SK-N-SH (cell line): Measurements from ENCODE around the gene NOX5. TPM values are rescaled to one million over a fixed set of nuclear protein-coding genes. Genes with fewer than 3 reads are reported as not detected.
A peak's percentile ranks its signal among the peaks of the same experiment; 100 is the strongest.

Experiments
- CTCF ChIA-PET: fragments of 300-600, 350-600 bp; formaldehyde crosslinking; extraction: SDS; loops from one replicate; lab custom pipeline; 2021; lab: Yijun Ruan, JAX
- POLR2A ChIA-PET: fragments of 350-600 bp; sonication (Branson Sonifier 250); formaldehyde crosslinking; extraction: SDS; loops from one replicate; lab custom pipeline; 2020; ENCODE audit warnings: antibody characterized with exemption, inconsistent platforms; lab: Yijun Ruan, JAX
- DNase-seq: peaks from one replicate; pipeline ENCODE4 v3.0.0; 2012
- H2AFZ ChIP-seq: fragments of 200-600 bp; sonication (generic); 2 replicates; pipeline ENCODE4 v1.8.1; 2016; ENCODE audit warnings: antibody characterized with exemption, mild to moderate bottlenecking, low read depth
- H3F3A ChIP-seq: fragments of 200-600 bp; sonication (generic); replicated peaks from 2 replicates; pipeline ENCODE3; 2016; ENCODE audit warnings: antibody characterized with exemption, mild to moderate bottlenecking; ENCODE audit not compliant: insufficient read depth
- H3K27ac ChIP-seq, 2 experiments: fragments of 200-500 bp in 1 of 2; fragments of 200-600 bp in 1 of 2; sonication (Bioruptor generic) in 1 of 2; sonication (generic), shearing (Covaris generic) in 1 of 2; 2 replicates each; pipeline versions ENCODE4 v1.5.1 to v1.6.1; 2014 to 2016; ENCODE audit warnings: low read depth in 2 of 2, inconsistent platforms in 1 of 2, low read length in 1 of 2, mild to moderate bottlenecking in 1 of 2, mixed read lengths in 1 of 2
- H3K27me3 ChIP-seq: fragments of 200-600 bp; sonication (generic), shearing (Covaris generic); 2 replicates; pipeline ENCODE4 v1.6.1; 2016; ENCODE audit warnings: mixed run types; ENCODE audit not compliant: insufficient read depth
- H3K36me3 ChIP-seq, 2 experiments: fragments of 200-500 bp in 1 of 2; fragments of 200-600 bp in 1 of 2; sonication (Bioruptor generic) in 1 of 2; sonication (generic) in 1 of 2; replicated peaks in 1 of 2; 2 replicates each; pipeline versions ENCODE3 to v1.5.1; 2014 to 2016; ENCODE audit warnings: low read length in 1 of 2, mild to moderate bottlenecking in 1 of 2; ENCODE audit not compliant: insufficient read depth in 2 of 2, control insufficient read depth in 1 of 2
- H3K4me1 ChIP-seq, 2 experiments: fragments of 200-500 bp in 1 of 2; fragments of 200-600 bp in 1 of 2; sonication (Bioruptor generic) in 1 of 2; sonication (generic), shearing (Covaris generic) in 1 of 2; 2 replicates each; pipeline versions ENCODE4 v1.5.1 to v1.6.1; 2014 to 2016; ENCODE audit warnings: low read depth in 1 of 2, low read length in 1 of 2, mixed run types in 1 of 2; ENCODE audit not compliant: insufficient read depth in 2 of 2, control insufficient read depth in 1 of 2
- H3K4me2 ChIP-seq: fragments of 200-600 bp; sonication (generic), shearing (Covaris generic); 2 replicates; pipeline ENCODE4 v1.6.1; 2017; ENCODE audit warnings: mixed run types
- H3K4me3 ChIP-seq, 2 experiments: fragments of 200-500 bp in 1 of 2; fragments of 200-600 bp in 1 of 2; sonication (Bioruptor generic) in 1 of 2; sonication (generic), shearing (Covaris generic) in 1 of 2; 2 replicates each; pipeline versions ENCODE4 v1.5.1 to v1.8.1; 2014 to 2016; ENCODE audit warnings: low read depth in 2 of 2, inconsistent platforms in 1 of 2, low read length in 1 of 2, mild to moderate bottlenecking in 1 of 2, mixed read lengths in 1 of 2, moderate library complexity in 1 of 2
- H3K79me2 ChIP-seq: fragments of 200-600 bp; sonication (generic); 2 replicates; pipeline ENCODE4 v1.8.1; 2017; ENCODE audit warnings: mild to moderate bottlenecking; ENCODE audit not compliant: insufficient read depth
- H3K9ac ChIP-seq: fragments of 200-600 bp; sonication (generic); 2 replicates; pipeline ENCODE4 v1.6.1; 2017; ENCODE audit warnings: mixed run types
- H3K9me2 ChIP-seq: fragments of 200-600 bp; sonication (generic); 2 replicates; pipeline ENCODE4 v1.6.1; 2017; ENCODE audit warnings: mixed run types
- H3K9me3 ChIP-seq: fragments of 200-600 bp; sonication (generic); 2 replicates; pipeline ENCODE4 v1.6.1; 2017; ENCODE audit warnings: mixed run types, mild to moderate bottlenecking, moderate library complexity
- H4K20me1 ChIP-seq: fragments of 200-600 bp; sonication (generic); 2 replicates; pipeline ENCODE4 v1.6.1; 2017; ENCODE audit warnings: mild to moderate bottlenecking, mixed run types; ENCODE audit not compliant: insufficient read depth
- ELF1 ChIP-seq: IDR thresholded peaks from 2 replicates; pipeline ENCODE4 v1.4.0; 2012
- EP300 ChIP-seq, 2 experiments: IDR thresholded peaks; 2 replicates each; pipeline versions ENCODE4 v1.4.0 to v1.6.1; 2012; ENCODE audit warnings: borderline replicate concordance in 1 of 2, low read depth in 1 of 2, low read length in 1 of 2
- FOXJ3 ChIP-seq: sonication (generic); formaldehyde crosslinking; IDR thresholded peaks from 2 replicates; pipeline ENCODE4 v1.5.1; 2020; ENCODE audit warnings: mild to moderate bottlenecking, missing genetic modification reagents
- GABPA ChIP-seq: IDR thresholded peaks from 2 replicates; pipeline ENCODE4 v1.4.0; 2012; ENCODE audit warnings: low read depth, mild to moderate bottlenecking
- GATA2 ChIP-seq: sonication (generic); formaldehyde crosslinking; IDR thresholded peaks from 2 replicates; pipeline ENCODE4 v1.5.0; 2020; ENCODE audit warnings: mild to moderate bottlenecking, missing genetic modification reagents
- JUND ChIP-seq: IDR thresholded peaks from 2 replicates; pipeline ENCODE4 v1.4.0; 2012
- MAX ChIP-seq: IDR thresholded peaks from 2 replicates; pipeline ENCODE4 v1.4.0; 2012; ENCODE audit warnings: low read depth
- MEF2A ChIP-seq: IDR thresholded peaks from 2 replicates; pipeline ENCODE4 v1.4.0; 2012; ENCODE audit warnings: low read depth, borderline replicate concordance
- MXI1 ChIP-seq: IDR thresholded peaks from 2 replicates; pipeline ENCODE4 v1.6.1; 2012; ENCODE audit warnings: mild to moderate bottlenecking, low read depth, low read length, improper control_type of control experiment
- NRF1 ChIP-seq: IDR thresholded peaks from 2 replicates; pipeline ENCODE4 v1.6.1; 2012; ENCODE audit warnings: low read depth, mild to moderate bottlenecking, low read length
- PBX3 ChIP-seq: IDR thresholded peaks from 2 replicates; pipeline ENCODE4; 2012
- RAD21 ChIP-seq: IDR thresholded peaks from 2 replicates; pipeline ENCODE4 v1.6.1; 2012; ENCODE audit warnings: mild to moderate bottlenecking, low read length
- REST ChIP-seq: IDR thresholded peaks from 2 replicates; pipeline ENCODE4 v1.6.1; 2012; ENCODE audit warnings: mild to moderate bottlenecking, low read depth, low read length, moderate library complexity
- SIN3A ChIP-seq: IDR thresholded peaks from 2 replicates; pipeline ENCODE4 v1.6.1; 2012; ENCODE audit warnings: low read depth, mild to moderate bottlenecking, low read length, moderate library complexity, borderline replicate concordance
- SMC3 ChIP-seq: IDR thresholded peaks from 2 replicates; pipeline ENCODE4 v1.6.1; 2012; ENCODE audit warnings: low read depth, low read length, improper control_type of control experiment
- TAF1 ChIP-seq: IDR thresholded peaks from 2 replicates; pipeline ENCODE4 v1.6.1; 2012; ENCODE audit warnings: low read depth, mild to moderate bottlenecking, low read length, moderate library complexity, borderline replicate concordance
- USF1 ChIP-seq: IDR thresholded peaks from 2 replicates; pipeline ENCODE4 v1.4.0; 2012; ENCODE audit warnings: low read depth, borderline replicate concordance
- WGBS: methylation state at CpG from one replicate; pipeline ENCODE4 v1.1.6; 2017; ENCODE audit warnings: low lambda C conversion rate; 5-methylcytosine and 5-hydroxymethylcytosine counted together
- polyA plus RNA-seq, 3 experiments: library from polyadenylated mRNA; depleted of rRNA; stranded (reverse); fragments of >200 nt; gene quantifications; 2 replicates each; pipeline ENCODE4 v1.2.3, GENCODE V29; 2012

The NOX5 gene
- polyA plus RNA-seq, 1 of the 3 experiments (the other 2 are of a cell fraction): 0.05 TPM

GRCh38 chr15:69074843-69075224 is 60.3 kb downstream of the NOX5 start:
- H3K9me3 ChIP-seq: no peaks in the 10 kb centered on the region
- H2AFZ ChIP-seq: peak overlapping the region; percentile 93; the same call in 1 of the 2 replicates
- TF ChIP-seq GATA2 (CRISPR knock-in tag) (no peak), MXI1 (no peak), TAF1 (no peak), GABPA (no peak), PBX3 (no peak)
- H3K36me3 ChIP-seq: no peaks in the 10 kb centered on the region
- no peaks in the 10 kb centered on the region for H3F3A ChIP-seq
- H3K9me2 ChIP-seq: no peaks in the 10 kb centered on the region
- no peaks in the 10 kb centered on the region for H4K20me1 ChIP-seq
- peak; percentile 68 for DNase-seq
- no peaks in the 10 kb centered on the region for H3K79me2 ChIP-seq
- peak overlapping the region; percentile 82 for H3K4me2 ChIP-seq
- peak overlapping the region in 1 of 2 experiments; percentile 88; a peak in 2 of 4 replicates for H3K27ac ChIP-seq
- H3K9ac ChIP-seq: peak overlapping the region; percentile 62; the same call in 1 of the 2 replicates
- H3K27me3 ChIP-seq: no peaks in the 10 kb centered on the region
- H3K4me3 ChIP-seq: peak overlapping the region; percentile 67 to 73
- ChIA-PET CTCF (interaction anchor here (1.0 to 4.0 kb wide), 4 partner anchors 12 to 43 kb away, joined by 3 to 25 read pairs (median 5); no protein-coding TSS in a partner anchor), POLR2A (no interaction called here)
- peaks cover 0 to 23% of the 10 kb centered on the region in 2 experiments; a peak in 3 of 4 replicates for H3K4me1 ChIP-seq
- WGBS: 62% methylated on average over 6 of the region's 6 CpGs

- 91% methylated on average over 5 of the region's 5 CpGs for WGBS
- H3K79me2 ChIP-seq: no peaks in the 10 kb centered on the region
- ChIA-PET POLR2A (no interaction called here), CTCF (interaction anchor here (0.8 to 4.0 kb wide), 6 partner anchors 11 to 391 kb away, joined by 3 to 25 read pairs (median 3); no protein-coding TSS in a partner anchor)
- H2AFZ ChIP-seq: peak overlapping the region; percentile 93; the same call in 1 of the 2 replicates
- H3K9ac ChIP-seq: no peak overlapping the region
- no peaks in the 10 kb centered on the region for H3K36me3 ChIP-seq
- TF ChIP-seq NRF1 (no peak), SMC3 (no peak), USF1 (no peak), JUND (no peak), MXI1 (no peak), EP300 (IDR thresholded peaks at IDR 0.05; ENCODE audit: borderline replicate concordance in 1 of 2, low read depth in 1 of 2, low read length in 1 of 2) (no peak), RAD21 (no peak), GATA2 (CRISPR knock-in tag) (no peak), REST (no peak), SIN3A (no peak), MAX (no peak), MEF2A (no peak), ELF1 (no peak), FOXJ3 (no peak)
- no peak for DNase-seq
- no peak overlapping the region for H3K27ac ChIP-seq
- H3K4me3 ChIP-seq: no peak overlapping the region
- no peaks in the 10 kb centered on the region for H3K27me3 ChIP-seq
- H3K4me2 ChIP-seq: no peak overlapping the region
- H3F3A ChIP-seq: no peaks in the 10 kb centered on the region
- H3K9me2 ChIP-seq: no peaks in the 10 kb centered on the region
- H3K4me1 ChIP-seq: peaks cover under 1 to 23% of the 10 kb centered on the region in 2 experiments; a peak in 3 of 4 replicates
- no peaks in the 10 kb centered on the region for H4K20me1 ChIP-seq
- H3K9me3 ChIP-seq: no peaks in the 10 kb centered on the region
These were observed 60.9 kb downstream of the NOX5 start for GRCh38 chr15:69075440-69075839.
